NCI-H187 treated with DMSO at 0.1 percent for 48 hours (cell line): ENCODE measurements around the gene SLC38A3.

Source experiments
- DNase-seq: peaks from one replicate; lab custom pipeline; 2025; lab: John Stamatoyannopoulos, UW

SLC38A3 gene

GRCh38 chr3:50269460-50269859 lies 64.4 kb downstream of the SLC38A3 start:
- DNase-seq = no peak

- no peak for DNase-seq
Measured at GRCh38 chr3:50269977-50270413, 64.9 kb downstream of the SLC38A3 start.

GRCh38 chr3:50270422-50271224 lies 65.6 kb downstream of the SLC38A3 start:
- no peak for DNase-seq
